ENCODE results near the gene CDC40. TPM values are rescaled to one million over a fixed set of nuclear protein-coding genes. Genes with fewer than 3 reads are reported as not detected.

The CDC40 gene
- total and polyA plus RNA-seq, 11 donors = 5.8 to 23.5 (median 13.8) TPM

DNA sequence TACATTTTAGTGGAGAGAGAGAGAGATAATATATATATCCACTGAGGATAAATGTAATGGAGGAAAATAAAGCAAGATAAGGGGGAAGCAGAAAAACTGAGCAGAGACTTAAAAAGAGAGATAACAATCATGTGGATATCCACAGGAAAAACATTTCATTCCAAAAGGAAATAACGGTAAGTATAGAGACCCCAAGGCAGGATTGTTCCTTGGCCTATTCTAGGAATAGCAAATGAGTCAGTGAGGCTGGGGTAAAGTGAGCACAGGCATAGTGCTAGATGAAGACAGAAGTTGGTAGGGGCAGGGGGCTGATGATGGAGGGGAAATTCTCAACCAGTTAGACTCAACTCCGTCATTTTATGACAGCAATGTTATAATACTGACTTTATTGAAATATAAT lies 11.2 kb downstream of the CDC40 start:
- ATAC-seq = no peak
- no peak for TF ChIP-seq POLR2A (IDR thresholded peaks at IDR 0.05)
- TF ChIP-seq, protein P1, sequence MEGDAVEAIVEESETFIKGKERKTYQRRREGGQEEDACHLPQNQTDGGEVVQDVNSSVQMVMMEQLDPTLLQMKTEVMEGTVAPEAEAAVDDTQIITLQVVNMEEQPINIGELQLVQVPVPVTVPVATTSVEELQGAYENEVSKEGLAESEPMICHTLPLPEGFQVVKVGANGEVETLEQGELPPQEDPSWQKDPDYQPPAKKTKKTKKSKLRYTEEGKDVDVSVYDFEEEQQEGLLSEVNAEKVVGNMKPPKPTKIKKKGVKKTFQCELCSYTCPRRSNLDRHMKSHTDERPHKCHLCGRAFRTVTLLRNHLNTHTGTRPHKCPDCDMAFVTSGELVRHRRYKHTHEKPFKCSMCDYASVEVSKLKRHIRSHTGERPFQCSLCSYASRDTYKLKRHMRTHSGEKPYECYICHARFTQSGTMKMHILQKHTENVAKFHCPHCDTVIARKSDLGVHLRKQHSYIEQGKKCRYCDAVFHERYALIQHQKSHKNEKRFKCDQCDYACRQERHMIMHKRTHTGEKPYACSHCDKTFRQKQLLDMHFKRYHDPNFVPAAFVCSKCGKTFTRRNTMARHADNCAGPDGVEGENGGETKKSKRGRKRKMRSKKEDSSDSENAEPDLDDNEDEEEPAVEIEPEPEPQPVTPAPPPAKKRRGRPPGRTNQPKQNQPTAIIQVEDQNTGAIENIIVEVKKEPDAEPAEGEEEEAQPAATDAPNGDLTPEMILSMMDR (IDR thresholded peaks at IDR 0.05) = no peak
- 66 to 82% (median 68%) methylated on average over 2 of the region's 2 CpGs for WGBS, 4 donors

DNA sequence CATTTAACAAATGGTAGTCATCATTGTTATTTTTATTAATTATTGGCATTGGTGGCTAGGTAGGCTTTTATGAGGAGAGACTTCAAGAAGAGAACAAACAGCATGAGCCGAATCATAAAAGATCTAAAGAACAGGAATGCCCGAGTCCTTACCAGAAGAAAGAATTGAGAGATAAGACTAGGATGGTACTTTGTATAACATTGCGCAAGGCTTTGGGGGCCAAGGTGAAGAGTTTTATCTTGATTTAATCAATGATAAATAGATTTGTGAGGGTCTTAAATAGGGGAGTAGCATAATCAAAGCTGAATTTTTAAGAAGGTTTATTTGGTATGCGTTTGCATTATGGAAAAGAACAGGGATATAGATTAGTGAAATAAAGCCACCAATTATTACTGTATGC lies 15.4 kb downstream of the CDC40 start:
- DNase-seq (no peak), ATAC-seq (no peak)
- peaks cover 0 to 18% (median 15%) of the 10 kb centered on the region in 9 donors for H3K36me3 ChIP-seq
- no peaks in the 10 kb centered on the region for H3K9me3 ChIP-seq
- H3K4me1 ChIP-seq = peaks cover 0 to 13% (median 9%) of the 10 kb centered on the region in 12 donors
- H3K27ac ChIP-seq = no peak overlapping the region
- intact Hi-C loops (cut with DNase I) = no loop called here
- WGBS, 4 donors = 94 to 96% (median 95%) methylated on average over 4 of the region's 4 CpGs
- no peak overlapping the region for H3K4me3 ChIP-seq
- TF ChIP-seq, protein P1 (IDR thresholded peaks at IDR 0.05) = no peak
- TF ChIP-seq POLR2A (IDR thresholded peaks at IDR 0.05) = no peak
- no peaks in the 10 kb centered on the region for H3K27me3 ChIP-seq

More for the DNA sequence above, 11.2 kb downstream of the CDC40 start:
- Histone ChIP-seq H3K9me3 (no peaks in the 10 kb centered on the region), H3K4me1 (peaks cover 0 to 35% (median 12%) of the 10 kb centered on the region in 12 donors), H3K27ac (no peak overlapping the region), H3K27me3 (no peaks in the 10 kb centered on the region), H3K36me3 (peaks cover 0 to 18% (median 10%) of the 10 kb centered on the region in 9 donors), H3K4me3 (no peak overlapping the region)
- intact Hi-C loops (cut with DNase I) = no loop called here
- no peak for DNase-seq

DNA sequence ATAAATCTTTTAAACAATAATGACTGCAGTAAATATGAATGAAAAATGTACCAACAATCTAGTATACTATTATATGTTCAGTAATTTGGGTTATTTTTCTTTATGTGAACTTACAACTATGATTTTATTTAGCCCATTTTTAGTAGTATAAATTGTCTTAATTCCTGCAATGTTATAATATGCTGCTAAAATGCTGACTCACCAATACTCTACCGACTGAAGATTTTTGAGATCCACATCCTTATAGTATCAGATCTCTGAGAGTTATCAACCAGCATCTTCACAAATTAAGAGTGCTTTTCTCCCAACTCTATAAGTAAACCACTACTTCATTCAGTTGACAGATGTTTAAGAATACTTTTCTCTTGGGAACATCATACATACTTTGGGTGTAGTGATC lies 16.6 kb downstream of the CDC40 start:
- H3K27ac ChIP-seq = no peak overlapping the region
- ATAC-seq = no peak

DNA sequence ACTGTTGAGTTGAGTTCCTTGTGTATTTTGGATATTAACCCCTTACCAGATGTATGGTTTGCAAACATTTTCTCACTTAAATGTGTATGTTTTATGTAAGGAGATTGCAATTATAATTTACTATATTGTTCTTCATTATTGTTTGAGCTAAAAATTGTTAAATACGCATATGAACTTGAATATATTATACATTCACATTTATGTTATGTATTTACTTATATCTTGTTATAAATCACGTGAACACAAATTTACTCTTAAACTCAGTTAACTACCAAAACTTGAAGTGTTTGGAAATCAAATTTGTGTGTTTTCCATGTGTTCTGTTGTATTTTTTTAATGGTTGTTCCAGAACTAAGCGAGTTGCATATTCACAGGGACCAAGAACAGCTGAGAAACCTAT lies 18.3 kb downstream of the CDC40 start:
- H3K9me3 ChIP-seq = no peaks in the 10 kb centered on the region
- H3K4me3 ChIP-seq = no peak overlapping the region
- no peak for TF ChIP-seq POLR2A (IDR thresholded peaks at IDR 0.05)
- TF ChIP-seq, protein P1 (IDR thresholded peaks at IDR 0.05) = no peak
- 96 to 100% (median 99%) methylated on average over 3 of the region's 3 CpGs for WGBS, 4 donors
- intact Hi-C loops (cut with DNase I) = no loop called here
- DNase-seq = no peak
- H3K27ac ChIP-seq = no peak overlapping the region
- no peaks in the 10 kb centered on the region for H3K27me3 ChIP-seq
- peaks cover 0 to 18% (median 12%) of the 10 kb centered on the region in 9 donors for H3K36me3 ChIP-seq
- H3K4me1 ChIP-seq = peaks cover 0 to 2% (median 0%) of the 10 kb centered on the region in 12 donors
- ATAC-seq = no peak

More for the DNA sequence above, 16.6 kb downstream of the CDC40 start:
- Histone ChIP-seq H3K27me3 (no peaks in the 10 kb centered on the region), H3K9me3 (no peaks in the 10 kb centered on the region), H3K36me3 (peaks cover 0 to 18% (median 16%) of the 10 kb centered on the region in 9 donors), H3K4me1 (peaks cover 0 to 5% (median under 1%) of the 10 kb centered on the region in 12 donors), H3K4me3 (no peak overlapping the region)
- WGBS, 4 donors = 84 to 98% (median 91%) methylated on average over 1 of the region's 1 CpG
- TF ChIP-seq, protein P1 (IDR thresholded peaks at IDR 0.05) = no peak
- TF ChIP-seq POLR2A (IDR thresholded peaks at IDR 0.05) = no peak
- intact Hi-C loops (cut with DNase I) = no loop called here
- DNase-seq = no peak

Measured in heart left ventricle (tissue), 16 donors.